ENCODE results near the gene OTOS. TPM values are rescaled to one million over a fixed set of nuclear protein-coding genes. Genes with fewer than 3 reads are reported as not detected.

OTOS gene
- total and polyA plus RNA-seq, 9 of the 15 experiments (the other 6 are each of a cell fraction or from before 2014, with no cell fraction given), result not detected

GRCh38 chr2:240183006-240183874, 42.8 kb upstream of the OTOS start:
- CTCF ChIA-PET (ENCODE audit: low intra/inter-chr PET ratio), result no interaction called here
- ATAC-seq (no peak), FAIRE-seq (no peak), DNase-seq (ENCODE audit: extremely low read depth in 1 of 4, low spot score in 3 of 4) (no peak)
- H4K20me1 ChIP-seq (replicated peaks; ENCODE audit: control insufficient read depth, insufficient read depth, low read length), result no peaks in the 10 kb centered on the region
- no peak overlapping the region; a peak in 1 of 4 replicates for H3K9ac ChIP-seq (ENCODE audit: insufficient read depth in 1 of 2, low read depth in 2 of 2, low read length in 2 of 2)
- no TSS peak for BruUV-seq (replicated peaks)
- no peaks in the 10 kb centered on the region for H3K9me1 ChIP-seq (ENCODE audit: control insufficient read depth, insufficient read depth, low read length)
- no peaks in the 10 kb centered on the region for H3K4me1 ChIP-seq (replicated peaks in 1 of 2; ENCODE audit: control insufficient read depth in 2 of 2, insufficient read depth in 2 of 2, low read length in 2 of 2)
- H3K4me2 ChIP-seq (ENCODE audit: insufficient read depth, low read length), result no peak overlapping the region
- H3K4me3 ChIP-seq, result no peak overlapping the region
- no peaks in the 10 kb centered on the region for H3K79me2 ChIP-seq (ENCODE audit: control insufficient read depth, insufficient read depth, low read length)
- no peaks in the 10 kb centered on the region for H3K9me3 ChIP-seq (replicated peaks; ENCODE audit: control insufficient read depth, insufficient read depth, low read depth, low read length)
- POLR2A ChIA-PET, result no interaction called here
- H3K27ac ChIP-seq (ENCODE audit: extremely low read depth, low read depth, low read length), result no peak overlapping the region
- H3K27me3 ChIP-seq (ENCODE audit: control insufficient read depth in 2 of 2, insufficient read depth in 2 of 2, low read length in 2 of 2), result peaks cover 0 to 23% of the 10 kb centered on the region in 2 experiments; a peak in 2 of 5 replicates
- under 1% methylated on average over 17 of the region's 22 CpGs for WGBS (ENCODE audit: insufficient coverage, low coverage, missing lambda C conversion rate)
- intact Hi-C loops (cut with micrococcal nuclease), result no loop called here
- no peak overlapping the region for H2AFZ ChIP-seq (ENCODE audit: low read depth, low read length)
- in situ Hi-C loops (cut with MboI), result no loop called here
- H3K36me3 ChIP-seq (ENCODE audit: control insufficient read depth, insufficient read depth, low read length), result no peaks in the 10 kb centered on the region
- TF ChIP-seq FOS (IDR thresholded peaks at IDR 0.05; ENCODE audit: extremely low read depth, insufficient read length) (no peak), YBX1 (IDR thresholded peaks at IDR 0.05) (no peak), CHD1 (IDR thresholded peaks at IDR 0.05; ENCODE audit: low read length) (no peak), DMBX1 (CRISPR knock-in tag; IDR thresholded peaks at IDR 0.05; ENCODE audit: borderline replicate concordance) (no peak), ZBTB49 (CRISPR knock-in tag; IDR thresholded peaks at IDR 0.05; ENCODE audit: borderline replicate concordance) (no peak), MIER1 (IDR thresholded peaks at IDR 0.05; ENCODE audit: low read depth) (no peak), PTTG1 (tag; IDR thresholded peaks at IDR 0.05; ENCODE audit: low read depth) (no peak), ARNT (IDR thresholded peaks at IDR 0.05) (no peak), USF1 (CRISPR knock-in tag; IDR thresholded peaks at IDR 0.05) (no peak), ATF4 (CRISPR knock-in tag; IDR thresholded peaks at IDR 0.05) (no peak), ZNF551 (CRISPR knock-in tag; IDR thresholded peaks at IDR 0.05) (no peak), RBM14 (IDR thresholded peaks at IDR 0.05; ENCODE audit: borderline replicate concordance, insufficient read depth, low read depth, low read length) (no peak), MBD1 (CRISPR knock-in tag; IDR thresholded peaks at IDR 0.05) (no peak), SUPT5H (IDR thresholded peaks at IDR 0.05) (no peak), SMAD4 (CRISPR knock-in tag; conservative IDR thresholded peaks at IDR 0.05) (no peak)
